Measurements from ENCODE around the gene B9D2. TPM values are rescaled to one million over a fixed set of nuclear protein-coding genes. Genes with fewer than 3 reads are reported as not detected.

Gene B9D2
- total and polyA plus RNA-seq, 3 donors from 2014 or later, result 6.7 to 14.6 (median 13.5) TPM

GRCh38 chr19:41311072-41311471 lies 52.9 kb downstream of the B9D2 start:
- Histone ChIP-seq H3K36me3 (ENCODE audit: low read depth, missing control alignments) (no peaks in the 10 kb centered on the region), H3K27me3 (no peaks in the 10 kb centered on the region), H3K27ac (peak overlapping the region in 1 of 2 donors; percentile 97), H3K4me3 (peak overlapping the region; percentile 76 to 77), H3K9me3 (no peaks in the 10 kb centered on the region), H3K4me1 (peaks cover 20% of the 10 kb centered on the region)
- 32 to 51% methylated on average over 5 of the region's 5 CpGs for WGBS, 2 donors
- intact Hi-C loops (cut with DNase I; ENCODE audit: low total_unique reads), result no loop called here
- DNase-seq, result no peak
- no peak for TF ChIP-seq CTCF (IDR thresholded peaks at IDR 0.05)
- no peak for TF ChIP-seq POLR2A (IDR thresholded peaks at IDR 0.05)

DNA sequence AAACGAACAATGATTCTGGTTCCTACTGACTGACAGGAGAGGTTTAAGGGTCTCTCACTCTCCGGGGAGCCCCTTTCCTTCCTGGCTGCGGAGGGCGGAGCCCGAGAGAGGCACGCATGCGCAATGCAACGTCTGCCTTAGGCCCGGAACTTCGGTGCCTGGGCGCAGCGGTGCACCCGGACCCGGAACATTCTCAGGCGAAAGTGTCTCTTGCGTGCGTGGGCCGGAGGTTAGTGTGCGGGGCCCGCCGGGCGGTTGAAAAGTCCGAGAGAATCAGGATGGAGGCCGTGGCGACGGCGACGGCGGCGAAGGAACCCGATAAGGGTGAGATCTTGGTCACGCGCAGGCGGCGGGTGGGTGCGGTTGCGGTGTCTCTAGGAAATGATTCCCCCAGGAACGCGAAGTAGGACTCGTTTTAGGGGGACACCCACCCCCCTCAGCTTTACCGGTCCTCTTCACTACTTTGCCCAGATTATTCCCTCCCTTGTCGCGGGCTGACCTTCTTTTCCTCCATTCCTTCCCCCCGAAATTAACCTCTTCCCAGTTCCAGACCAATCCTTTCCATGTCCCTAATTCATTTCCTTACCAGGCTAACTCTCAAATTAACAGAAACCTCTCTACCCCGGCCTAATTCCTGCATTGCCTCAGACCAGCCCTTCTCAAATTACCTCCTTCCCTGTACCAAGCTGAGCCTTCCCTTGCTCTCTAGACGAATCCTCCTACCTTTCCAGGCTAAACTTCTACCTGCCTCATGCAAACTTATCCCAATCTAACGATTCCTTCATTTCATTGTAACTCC lies 53.7 kb downstream of the B9D2 start, which contains the start of gene CCDC97:
Gene CCDC97, plus strand, starts transcription at position 140 of the 799 bp plus-strand sequence. Its CDS starts 139 bp downstream, at position 279.
- no peaks in the 10 kb centered on the region for H3K9me3 ChIP-seq
- WGBS, 2 donors, result 0% methylated on average over 37 to 47 of the region's 47 CpGs
- TF ChIP-seq POLR2A (IDR thresholded peaks at IDR 0.05) (no peak), CTCF (IDR thresholded peaks at IDR 0.05) (no peak)
- no peaks in the 10 kb centered on the region for H3K27me3 ChIP-seq
- no peaks in the 10 kb centered on the region for H3K36me3 ChIP-seq (ENCODE audit: low read depth, missing control alignments)
- H3K4me3 ChIP-seq, result peak within 1 kb of the TSS; percentile 76 to 77
- DNase-seq, result peak; percentile 89
- intact Hi-C loops (cut with DNase I; ENCODE audit: low total_unique reads), result no loop called here
- peaks cover 20% of the 10 kb centered on the region for H3K4me1 ChIP-seq
- H3K27ac ChIP-seq, result peak within 1 kb of the TSS; percentile 93 to 97

- peaks cover 20% of the 10 kb centered on the region for H3K4me1 ChIP-seq
- no peaks in the 10 kb centered on the region for H3K36me3 ChIP-seq (ENCODE audit: low read depth, missing control alignments)
- 2 to 8% methylated on average over 26 of the region's 26 CpGs for WGBS, 2 donors
- intact Hi-C loops (cut with DNase I; ENCODE audit: low total_unique reads), result loop anchor here (5.0 kb wide), 1 partner anchor 42 kb away; no protein-coding TSS in a partner anchor
- peak overlapping the region; percentile 76 to 77 for H3K4me3 ChIP-seq
- TF ChIP-seq CTCF (IDR thresholded peaks at IDR 0.05) (no peak), POLR2A (IDR thresholded peaks at IDR 0.05) (no peak)
- no peaks in the 10 kb centered on the region for H3K27me3 ChIP-seq
- peak overlapping the region; percentile 93 to 97 for H3K27ac ChIP-seq
- H3K9me3 ChIP-seq, result no peaks in the 10 kb centered on the region
- no peak for DNase-seq
These were observed 54.5 kb downstream of the B9D2 start for GRCh38 chr19:41309180-41310032.

DNA sequence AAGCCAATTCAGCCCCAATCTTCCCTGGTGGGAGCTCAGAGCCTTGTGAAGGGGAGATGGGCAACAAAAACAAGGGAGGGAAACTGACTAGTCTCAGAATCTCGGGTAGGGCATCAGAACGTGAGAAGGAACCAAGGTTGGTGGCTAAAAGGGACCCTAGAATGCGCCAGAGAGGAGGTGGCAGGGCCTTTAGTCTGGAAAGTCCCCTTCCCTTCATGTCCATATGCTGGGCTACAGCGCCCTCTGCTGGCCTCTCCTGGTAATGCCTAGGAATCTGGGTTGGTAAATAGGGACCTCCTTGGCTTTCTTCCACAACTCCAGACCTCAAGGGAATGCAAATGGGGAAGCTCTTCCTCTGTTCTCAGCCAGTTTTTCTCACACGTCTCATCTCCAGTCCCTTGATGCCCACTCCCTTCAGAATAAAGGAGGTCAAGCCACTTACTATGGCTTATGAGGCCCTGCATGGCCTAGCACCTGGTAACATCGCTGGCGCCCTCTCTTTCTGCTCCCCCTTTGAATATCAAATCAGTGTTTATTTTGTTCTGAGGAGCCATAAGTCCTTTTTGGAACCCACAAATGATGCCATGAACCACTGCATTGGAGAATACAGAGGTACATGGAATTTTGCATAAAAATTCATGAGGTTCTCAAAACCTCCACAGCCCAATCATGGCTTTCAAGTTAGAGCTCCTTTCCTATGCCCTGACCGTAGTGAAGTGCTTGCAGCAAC lies 55.3 kb downstream of the B9D2 start:
- Histone ChIP-seq H3K36me3 (ENCODE audit: low read depth, missing control alignments) (no peaks in the 10 kb centered on the region), H3K27me3 (no peaks in the 10 kb centered on the region), H3K4me1 (peaks cover 20% of the 10 kb centered on the region), H3K9me3 (no peaks in the 10 kb centered on the region), H3K4me3 (peak overlapping the region in 1 of 2 donors; percentile 77), H3K27ac (peak overlapping the region; percentile 93 to 97)
- intact Hi-C loops (cut with DNase I; ENCODE audit: low total_unique reads), result loop anchor here (5.0 kb wide), 1 partner anchor 41 kb away; no protein-coding TSS in a partner anchor
- 16 to 20% methylated on average over 8 of the region's 8 CpGs for WGBS, 2 donors
- peak; percentile 98 for DNase-seq
- peak; percentile 94 to 99 (median 98) for TF ChIP-seq CTCF (IDR thresholded peaks at IDR 0.05)
- no peak for TF ChIP-seq POLR2A (IDR thresholded peaks at IDR 0.05)

Measured in testis (tissue), 3 donors.